MM.1S (cell line): ENCODE measurements around the gene ZCWPW1.
A peak's percentile ranks its signal among the peaks of the same experiment; 100 is the strongest.

ENCODE experiments used
- DNase-seq: peaks from one replicate; pipeline ENCODE4 v3.0.0-alpha.2; 2015
- H2AFZ ChIP-seq: fragments of 300-600 bp; sonication (generic); 2 replicates; pipeline ENCODE4 v1.6.0; 2016; ENCODE audit warnings: antibody characterized with exemption, low read length
- H3F3A ChIP-seq: fragments of 300-600 bp; sonication (generic); 2 replicates; pipeline ENCODE4 v1.6.1; 2016; ENCODE audit warnings: mild to moderate bottlenecking, antibody characterized with exemption, low read length, moderate library complexity, mixed read lengths; ENCODE audit not compliant: insufficient read depth
- H3K27ac ChIP-seq: fragments of 300-600 bp; sonication (generic); 2 replicates; pipeline ENCODE4 v1.5.1; 2016; ENCODE audit warnings: mild to moderate bottlenecking, low read length
- H3K27me3 ChIP-seq: fragments of 300-600 bp; sonication (generic); replicated peaks from 2 replicates; pipeline ENCODE4 v1.6.0; 2016; ENCODE audit warnings: low read length; ENCODE audit not compliant: insufficient read depth
- H3K36me3 ChIP-seq: fragments of 300-600 bp; sonication (generic); replicated peaks from 2 replicates; pipeline ENCODE4 v1.6.1; 2016; ENCODE audit warnings: mild to moderate bottlenecking, low read length, mixed read lengths; ENCODE audit not compliant: insufficient read depth
- H3K4me1 ChIP-seq: fragments of 300-600 bp; sonication (generic); 2 replicates; pipeline ENCODE4 v1.6.1; 2016; ENCODE audit warnings: low read length, mixed read lengths
- H3K4me2 ChIP-seq: fragments of 300-600 bp; sonication (generic); 2 replicates; pipeline ENCODE4 v1.6.0; 2016; ENCODE audit warnings: low read depth, low read length
- H3K4me3 ChIP-seq: fragments of 300-600 bp; sonication (generic); 2 replicates; pipeline ENCODE4 v1.5.1; 2016; ENCODE audit warnings: low read length, mixed read lengths
- H3K79me2 ChIP-seq: fragments of 300-600 bp; sonication (generic); 2 replicates; pipeline ENCODE4 v1.6.1; 2016; ENCODE audit warnings: mixed run types, low read length, mixed read lengths
- H3K9ac ChIP-seq: fragments of 300-600 bp; sonication (generic); 2 replicates; pipeline ENCODE4 v1.6.1; 2016; ENCODE audit warnings: low read length, mixed read lengths
- H3K9me2 ChIP-seq: fragments of 300-600 bp; sonication (generic); replicated peaks from 2 replicates; pipeline ENCODE4 v1.6.1; 2016; ENCODE audit warnings: mild to moderate bottlenecking, low read length, mixed read lengths; ENCODE audit not compliant: insufficient read depth
- H3K9me3 ChIP-seq: fragments of 300-600 bp; sonication (generic); replicated peaks from 2 replicates; pipeline ENCODE4 v1.6.1; 2016; ENCODE audit warnings: mild to moderate bottlenecking, low read length, mixed read lengths; ENCODE audit not compliant: insufficient read depth
- H4K20me1 ChIP-seq: fragments of 300-600 bp; sonication (generic); 2 replicates; pipeline ENCODE4 v1.6.1; 2016; ENCODE audit warnings: mild to moderate bottlenecking, low read length, moderate library complexity, mixed read lengths; ENCODE audit not compliant: insufficient read depth
- CTCF ChIP-seq: fragments of 300-600 bp; sonication (generic); IDR thresholded peaks from 2 replicates; pipeline ENCODE4 v1.5.1; 2016; ENCODE audit warnings: antibody characterized with exemption, low read length, mixed read lengths
- EZH2 ChIP-seq: fragments of 300-600 bp; sonication (generic); optimal IDR thresholded peaks from 2 replicates; pipeline ENCODE3; 2017; ENCODE audit warnings: low read depth, mild to moderate bottlenecking, antibody characterized with exemption, low read length, mixed read lengths
- EZH2phosphoT487 ChIP-seq: fragments of 300-600 bp; sonication (generic); IDR thresholded peaks from 2 replicates; pipeline ENCODE4 v1.6.1; 2018; ENCODE audit warnings: antibody characterized with exemption, low read length

ZCWPW1 gene

GRCh38 chr7:100472121-100472851 is 43.8 kb upstream of the ZCWPW1 start:
- no peak for DNase-seq
- no peak overlapping the region for H2AFZ ChIP-seq
- no peaks in the 10 kb centered on the region; the same call in 1 of the 2 replicates for H3F3A ChIP-seq
- no peak for TF ChIP-seq EZH2
- TF ChIP-seq CTCF: no peak
- no peak for TF ChIP-seq EZH2phosphoT487
- H4K20me1 ChIP-seq: no peaks in the 10 kb centered on the region
- H3K9me2 ChIP-seq: no peaks in the 10 kb centered on the region
- H3K4me3 ChIP-seq: no peak overlapping the region
- H3K27me3 ChIP-seq: no peaks in the 10 kb centered on the region
- 0 out of 2 replicates have a peak, but pooled peaks cover 3% of the 10 kb centered on the region for H3K4me1 ChIP-seq
- no peaks in the 10 kb centered on the region for H3K36me3 ChIP-seq
- H3K27ac ChIP-seq: no peak overlapping the region
- H3K4me2 ChIP-seq: no peak overlapping the region
- H3K9me3 ChIP-seq: no peaks in the 10 kb centered on the region
- H3K79me2 ChIP-seq: peaks cover 22% of the 10 kb centered on the region
- no peak overlapping the region for H3K9ac ChIP-seq

GRCh38 chr7:100471021-100471420 is 42.5 kb upstream of the ZCWPW1 start:
- no peak for TF ChIP-seq EZH2
- TF ChIP-seq CTCF: no peak
- TF ChIP-seq EZH2phosphoT487: no peak
- Histone ChIP-seq H3K27ac (no peak overlapping the region), H3K4me1 (no peaks in the 10 kb centered on the region), H2AFZ (no peak overlapping the region), H3K9ac (no peak overlapping the region), H3F3A (no peaks in the 10 kb centered on the region; the same call in 1 of the 2 replicates), H3K9me2 (no peaks in the 10 kb centered on the region), H3K4me2 (no peak overlapping the region), H4K20me1 (no peaks in the 10 kb centered on the region), H3K27me3 (no peaks in the 10 kb centered on the region), H3K36me3 (no peaks in the 10 kb centered on the region), H3K4me3 (no peak overlapping the region), H3K79me2 (peaks cover 11% of the 10 kb centered on the region), H3K9me3 (no peaks in the 10 kb centered on the region)
- no peak for DNase-seq

- no peak overlapping the region for H3K9ac ChIP-seq
- H3K4me3 ChIP-seq: no peak overlapping the region
- no peak overlapping the region for H3K27ac ChIP-seq
- TF ChIP-seq EZH2phosphoT487: no peak
- TF ChIP-seq EZH2: no peak
- TF ChIP-seq CTCF: peak; percentile 75
- H3K27me3 ChIP-seq: no peaks in the 10 kb centered on the region
- DNase-seq: peak; percentile 69
- H3K4me2 ChIP-seq: no peak overlapping the region
- H3K9me3 ChIP-seq: no peaks in the 10 kb centered on the region
- no peaks in the 10 kb centered on the region for H3K9me2 ChIP-seq
- no peak overlapping the region for H2AFZ ChIP-seq
- H3F3A ChIP-seq: no peaks in the 10 kb centered on the region; the same call in 1 of the 2 replicates
- no peaks in the 10 kb centered on the region; the same call in 1 of the 2 replicates for H3K79me2 ChIP-seq
- H3K36me3 ChIP-seq: no peaks in the 10 kb centered on the region
- no peaks in the 10 kb centered on the region for H4K20me1 ChIP-seq
- no peaks in the 10 kb centered on the region for H3K4me1 ChIP-seq
These were observed 40.9 kb upstream of the ZCWPW1 start for GRCh38 chr7:100469227-100470044.
